Hepatocyte (in vitro differentiated cells): ENCODE measurements around the gene SYT2.

Source experiments
- EZH2 ChIP-seq: fragments of 200-600 bp; sonication (generic); IDR thresholded peaks from 2 replicates; pipeline ENCODE4 v1.6.1; 2016; ENCODE audit warnings: antibody characterized with exemption, mild to moderate bottlenecking, borderline replicate concordance
- TF ChIP-seq, protein P1 (sequence below): fragments of 200-600 bp; sonication (generic); IDR thresholded peaks from 2 replicates; pipeline ENCODE4 v1.5.1; 2016; ENCODE audit warnings: antibody characterized with exemption, mild to moderate bottlenecking; ENCODE audit not compliant: poor library complexity

DNA sequence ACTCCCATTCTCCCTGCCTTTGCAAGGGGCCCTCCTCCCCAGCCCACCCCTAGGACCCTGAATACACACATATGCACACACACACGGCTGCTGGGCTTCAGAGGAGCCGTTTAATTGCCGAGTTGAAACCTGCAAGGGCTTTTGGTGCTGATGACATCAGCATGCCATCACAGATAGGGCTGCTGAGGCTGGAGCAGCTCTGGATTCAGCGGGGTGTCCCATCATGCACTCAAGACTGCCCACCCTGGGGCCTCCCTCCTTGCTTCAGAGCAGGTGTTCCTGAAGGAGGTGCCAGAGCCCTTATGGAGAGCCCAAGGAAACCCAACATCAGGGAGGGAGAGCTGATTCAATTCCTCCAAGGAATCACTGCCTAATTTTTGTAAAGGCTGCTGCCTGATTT, 5.7 kb downstream of the SYT2 start:
- TF ChIP-seq, protein P1, sequence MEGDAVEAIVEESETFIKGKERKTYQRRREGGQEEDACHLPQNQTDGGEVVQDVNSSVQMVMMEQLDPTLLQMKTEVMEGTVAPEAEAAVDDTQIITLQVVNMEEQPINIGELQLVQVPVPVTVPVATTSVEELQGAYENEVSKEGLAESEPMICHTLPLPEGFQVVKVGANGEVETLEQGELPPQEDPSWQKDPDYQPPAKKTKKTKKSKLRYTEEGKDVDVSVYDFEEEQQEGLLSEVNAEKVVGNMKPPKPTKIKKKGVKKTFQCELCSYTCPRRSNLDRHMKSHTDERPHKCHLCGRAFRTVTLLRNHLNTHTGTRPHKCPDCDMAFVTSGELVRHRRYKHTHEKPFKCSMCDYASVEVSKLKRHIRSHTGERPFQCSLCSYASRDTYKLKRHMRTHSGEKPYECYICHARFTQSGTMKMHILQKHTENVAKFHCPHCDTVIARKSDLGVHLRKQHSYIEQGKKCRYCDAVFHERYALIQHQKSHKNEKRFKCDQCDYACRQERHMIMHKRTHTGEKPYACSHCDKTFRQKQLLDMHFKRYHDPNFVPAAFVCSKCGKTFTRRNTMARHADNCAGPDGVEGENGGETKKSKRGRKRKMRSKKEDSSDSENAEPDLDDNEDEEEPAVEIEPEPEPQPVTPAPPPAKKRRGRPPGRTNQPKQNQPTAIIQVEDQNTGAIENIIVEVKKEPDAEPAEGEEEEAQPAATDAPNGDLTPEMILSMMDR = no peak
- TF ChIP-seq EZH2 = no peak
